GM12878 (cell line): ENCODE results near the gene CDC37. TPM values are rescaled to one million over a fixed set of nuclear protein-coding genes. Genes with fewer than 3 reads are reported as not detected.

ENCODE experiments used
- ATF3 ChIP-seq: IDR thresholded peaks from 2 replicates; pipeline ENCODE4 v1.6.1; 2011; ENCODE audit warnings: low read depth, mild to moderate bottlenecking, low read length, moderate library complexity, borderline replicate concordance; ENCODE audit errors: extremely low read depth
- CREM ChIP-seq: IDR thresholded peaks from 2 replicates; pipeline ENCODE4 v1.6.1; 2014; ENCODE audit warnings: antibody characterized with exemption, low read depth
- CUX1 ChIP-seq: IDR thresholded peaks from 2 replicates; pipeline ENCODE4 v1.6.1; 2012; ENCODE audit warnings: improper control_type of control experiment, low read depth, low read length; ENCODE audit not compliant: insufficient replicate concordance
- GABPA ChIP-seq: IDR thresholded peaks from 2 replicates; pipeline ENCODE4 v1.6.1; 2014; ENCODE audit warnings: antibody characterized with exemption, low read depth, mild to moderate bottlenecking, inconsistent platforms
- MAX ChIP-seq: IDR thresholded peaks from 2 replicates; pipeline ENCODE4 v1.6.1; 2012; ENCODE audit warnings: low read depth, low read length, improper control_type of control experiment
- MTA3 ChIP-seq: IDR thresholded peaks from 2 replicates; pipeline ENCODE4 v1.6.1; 2012; ENCODE audit warnings: low read length, inconsistent platforms, borderline replicate concordance
- MYB ChIP-seq: fragments of 150-350 bp; IDR thresholded peaks from 2 replicates; pipeline ENCODE4 v1.6.1; 2014; ENCODE audit warnings: mild to moderate bottlenecking, low read depth, low read length, borderline replicate concordance
- NFIC ChIP-seq: IDR thresholded peaks from 2 replicates; pipeline ENCODE4 v1.6.1; 2012; ENCODE audit warnings: low read depth, mild to moderate bottlenecking, inconsistent platforms, low read length, moderate library complexity
- NR2C2 ChIP-seq: IDR thresholded peaks from 2 replicates; pipeline ENCODE4 v1.6.1; 2011; ENCODE audit warnings: borderline replicate concordance, low read depth; ENCODE audit not compliant: control insufficient read depth, insufficient read length
- POLR2A ChIP-seq: IDR thresholded peaks from 2 replicates; pipeline ENCODE4 v1.6.1; 2011; ENCODE audit warnings: low read depth, mild to moderate bottlenecking, low read length
- POU2F2 ChIP-seq: IDR thresholded peaks from 3 replicates; pipeline ENCODE4 v1.6.1; 2011; ENCODE audit warnings: low read depth, mild to moderate bottlenecking, low read length, borderline replicate concordance
- RCOR1 ChIP-seq: conservative IDR thresholded peaks from 2 replicates; pipeline ENCODE4 v1.6.1; 2012; ENCODE audit warnings: low read depth, low read length, improper control_type of control experiment
- SMAD1 ChIP-seq: fragments of 450-650 bp; IDR thresholded peaks from 2 replicates; pipeline ENCODE4 v1.6.1; 2018; ENCODE audit warnings: mild to moderate bottlenecking, low read depth; ENCODE audit not compliant: partially characterized antibody
- SMAD5 ChIP-seq: IDR thresholded peaks from 2 replicates; pipeline ENCODE4 v1.6.1; 2016; ENCODE audit warnings: antibody characterized with exemption, low read depth
- STAT1 ChIP-seq: fragments of 450-650 bp; conservative IDR thresholded peaks from 2 replicates; pipeline ENCODE4 v1.6.1; 2014; ENCODE audit warnings: antibody characterized with exemption, mild to moderate bottlenecking
- TBL1XR1 ChIP-seq: IDR thresholded peaks from 2 replicates; pipeline ENCODE4 v1.6.1; 2012; ENCODE audit warnings: low read depth, low read length, improper control_type of control experiment
- YBX1 ChIP-seq: fragments of 450-650 bp; IDR thresholded peaks from 2 replicates; pipeline ENCODE4 v1.6.1; 2016; ENCODE audit warnings: antibody characterized with exemption
- ZNF592 ChIP-seq: fragments of 450-650 bp; IDR thresholded peaks from 2 replicates; pipeline ENCODE4 v1.6.1; 2017; ENCODE audit warnings: mild to moderate bottlenecking, moderate library complexity
- polyA plus RNA-seq, 11 experiments: library from polyadenylated mRNA; depleted of rRNA in 4 of 11; unstranded in 6 of 11; stranded (reverse) in 5 of 11; fragments of >200 nt; fragmentation: Nextera tagmentation in 4 of 11; fragmentation: Illumina TruSeq in 1 of 11; extraction: Ambion mirVana in 4 of 11; extraction: Trizol in 1 of 11; gene quantifications; 1 replicate in 1 of 11; 2 replicates in 10 of 11; pipeline versions ENCODE4 v1.2.1 to v1.2.3, GENCODE V29; 2011 to 2016; ENCODE audit warnings: inconsistent platforms in 2 of 11, missing spikeins in 2 of 11, low read depth in 1 of 11
- total RNA-seq, 4 experiments: library from RNA; depleted of rRNA in 3 of 4; stranded (reverse); fragments of >200 nt in 3 of 4; fragmentation: Illumina TruSeq in 1 of 4; extraction: Trizol in 1 of 4; gene quantifications; 2 replicates each; pipeline versions ENCODE4 v1.2.1 to v1.2.3, GENCODE V29; 2013 to 2021

CDC37 gene
- total and polyA plus RNA-seq, 10 of the 15 experiments (the other 5 are each of a cell fraction or from before 2014, with no cell fraction given), result 4.7 to 265 (median 176) TPM

- TF ChIP-seq MYB, result no peak
- peak; percentile 85; the same call in 1 of the 2 replicates for TF ChIP-seq MTA3
- TF ChIP-seq POU2F2, result peak; percentile 71; the same call in 2 of the 3 replicates
- TF ChIP-seq POLR2A, result 0 out of 2 replicates have a peak, but pooled peaks have one; percentile 39
- TF ChIP-seq YBX1, result no peak
- no peak for TF ChIP-seq TBL1XR1
- TF ChIP-seq CUX1, result no peak
- no peak for TF ChIP-seq ATF3
- TF ChIP-seq CREM, result peak; percentile 63; the same call in 1 of the 2 replicates
- peak; percentile 77; the same call in 1 of the 2 replicates for TF ChIP-seq RCOR1
- TF ChIP-seq MAX, result no peak; the same call in 1 of the 2 replicates
- no peak for TF ChIP-seq SMAD1
- no peak for TF ChIP-seq SMAD5
- 0 out of 2 replicates have a peak, but pooled peaks have one; percentile 59 for TF ChIP-seq STAT1
- TF ChIP-seq NR2C2, result no peak
- no peak for TF ChIP-seq GABPA
- no peak for TF ChIP-seq ZNF592
- TF ChIP-seq NFIC, result peak; percentile 83; the same call in 1 of the 2 replicates
Measured at GRCh38 chr19:10412257-10412977, 9.1 kb upstream of the CDC37 start (continued).
